SU-DHL-6 (cell line): ENCODE data around the gene ESM1.

ENCODE experiments used
- H2AFZ ChIP-seq: fragments of 200-600 bp; sonication (generic); 2 replicates; pipeline ENCODE4 v1.6.1; 2014; ENCODE audit warnings: low read depth, mild to moderate bottlenecking, moderate library complexity, mixed read lengths, antibody characterized with exemption, low read length; ENCODE audit not compliant: severe bottlenecking
- H3F3A ChIP-seq: fragments of 200-600 bp; shearing (Covaris generic); 2 replicates; pipeline ENCODE4 v1.6.0; 2016; ENCODE audit warnings: antibody characterized with exemption, mild to moderate bottlenecking; ENCODE audit not compliant: insufficient read depth
- H3K27ac ChIP-seq: fragments of 200-600 bp; sonication (generic); 2 replicates; pipeline ENCODE4 v1.5.1; 2016; ENCODE audit warnings: low read depth, mild to moderate bottlenecking, low read length, moderate library complexity, mixed read lengths
- H3K27me3 ChIP-seq: fragments of 200-600 bp; sonication (generic), shearing (Covaris generic); 2 replicates; pipeline ENCODE4 v1.6.0; 2014; ENCODE audit warnings: mild to moderate bottlenecking, low read length
- H3K36me3 ChIP-seq: fragments of 200-600 bp; sonication (generic); 2 replicates; pipeline ENCODE4 v1.6.1; 2014; ENCODE audit warnings: mild to moderate bottlenecking, low read length, mixed read lengths
- H3K4me2 ChIP-seq: fragments of 300-600, 200-600 bp; shearing (Covaris generic), sonication (generic); 2 replicates; pipeline ENCODE4 v1.6.0; 2014; ENCODE audit warnings: low read length, low read depth, mild to moderate bottlenecking; ENCODE audit not compliant: poor library complexity, severe bottlenecking
- H3K4me3 ChIP-seq: fragments of 200-600 bp; sonication (generic); 2 replicates; pipeline ENCODE4 v1.5.1; 2014; ENCODE audit warnings: antibody characterized with exemption, low read length, mild to moderate bottlenecking, mixed read lengths; ENCODE audit not compliant: insufficient read depth, poor library complexity, severe bottlenecking
- H3K79me2 ChIP-seq: fragments of 200-600 bp; sonication (generic); 2 replicates; pipeline ENCODE4 v1.6.1; 2014; ENCODE audit warnings: mild to moderate bottlenecking, low read length, moderate library complexity; ENCODE audit not compliant: insufficient read depth
- H3K9ac ChIP-seq: fragments of 200-600 bp; sonication (generic); 2 replicates; pipeline ENCODE4 v1.7.0; 2014; ENCODE audit warnings: mild to moderate bottlenecking, low read length
- H3K9me2 ChIP-seq: fragments of 200-600 bp; sonication (generic); replicated peaks from 2 replicates; pipeline ENCODE4 v1.6.1; 2014; ENCODE audit warnings: low read length; ENCODE audit not compliant: insufficient read depth
- H3K9me3 ChIP-seq: fragments of 200-600 bp; sonication (generic); 2 replicates; pipeline ENCODE4 v1.6.1; 2014; ENCODE audit warnings: low read length, mixed read lengths; ENCODE audit not compliant: insufficient read depth
- H4K20me1 ChIP-seq: fragments of 200-600 bp; sonication (generic); 2 replicates; pipeline ENCODE4 v1.6.1; 2014; ENCODE audit warnings: low read depth, mild to moderate bottlenecking, antibody characterized with exemption, low read length, moderate library complexity, mixed read lengths
- CTCF ChIP-seq: fragments of 200-600 bp; sonication (generic); IDR thresholded peaks from one replicate; pipeline ENCODE4 v1.5.1; 2017; ENCODE audit warnings: antibody characterized with exemption, mild to moderate bottlenecking, low read length, moderate library complexity; ENCODE audit not compliant: insufficient read depth, poor library complexity, severe bottlenecking
- EZH2phosphoT487 ChIP-seq: fragments of 200-600 bp; sonication (generic), shearing (Covaris generic); conservative IDR thresholded peaks from 2 replicates; pipeline ENCODE4 v1.6.1; 2018; ENCODE audit warnings: mild to moderate bottlenecking, antibody characterized with exemption, low read length, moderate library complexity, mixed read lengths

Gene ESM1, protein sequence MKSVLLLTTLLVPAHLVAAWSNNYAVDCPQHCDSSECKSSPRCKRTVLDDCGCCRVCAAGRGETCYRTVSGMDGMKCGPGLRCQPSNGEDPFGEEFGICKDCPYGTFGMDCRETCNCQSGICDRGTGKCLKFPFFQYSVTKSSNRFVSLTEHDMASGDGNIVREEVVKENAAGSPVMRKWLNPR

DNA sequence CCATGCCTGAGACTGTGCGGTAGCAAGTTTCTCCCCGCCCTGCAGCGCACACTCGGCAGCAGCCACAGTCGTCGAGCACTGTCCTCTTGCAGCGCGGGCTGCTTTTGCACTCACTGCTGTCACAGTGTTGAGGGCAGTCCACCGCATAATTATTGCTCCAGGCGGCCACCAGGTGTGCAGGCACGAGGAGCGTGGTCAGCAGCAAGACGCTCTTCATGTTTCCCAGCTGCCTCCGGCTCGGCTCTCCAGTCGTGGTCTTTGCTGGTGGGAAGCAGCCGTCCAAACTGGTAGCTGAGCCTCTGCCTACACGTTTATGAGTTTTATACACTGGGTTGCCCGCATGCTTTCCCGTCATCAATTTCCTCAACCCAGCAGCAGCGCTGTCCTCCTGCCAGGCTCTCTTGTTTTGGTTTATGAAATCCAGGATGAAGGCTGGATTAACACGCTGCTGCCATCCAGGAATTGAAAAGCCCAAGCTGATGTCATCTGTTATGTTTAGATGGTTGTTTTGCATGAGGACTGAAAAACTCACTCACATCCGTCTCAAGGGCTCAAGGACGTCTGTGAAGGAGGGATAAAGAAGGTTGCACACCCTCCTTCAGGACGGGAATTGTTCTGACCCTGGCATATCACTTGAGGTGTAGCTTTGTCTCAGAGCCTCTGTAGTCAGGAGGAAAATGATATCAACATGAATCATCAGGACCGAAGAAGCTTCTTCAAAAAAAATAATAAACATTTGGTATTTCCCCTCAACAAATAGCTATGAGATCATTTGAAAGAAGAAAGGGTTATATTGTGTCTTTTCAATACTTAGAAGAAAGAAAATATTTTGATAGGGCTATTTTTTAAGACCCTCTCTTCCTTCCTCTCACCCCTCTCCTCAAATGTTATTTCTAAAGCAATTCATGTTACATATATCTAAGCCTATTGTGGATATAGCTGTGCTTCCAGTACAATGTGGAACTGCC is at the start of gene ESM1:
Gene ESM1, minus strand, starts transcription at position 293 of the 968 bp plus-strand sequence. Its CDS starts 76 bp downstream, at position 217.
- Histone ChIP-seq H3K4me2 (no peak within 1 kb of the TSS), H3K27me3 (no peaks in the 10 kb centered on the region), H3K9me3 (no peaks in the 10 kb centered on the region), H3K4me3 (no peak within 1 kb of the TSS), H3F3A (no peaks in the 10 kb centered on the region), H3K9me2 (no peaks in the 10 kb centered on the region), H3K36me3 (no peaks in the 10 kb centered on the region), H3K9ac (no peak within 1 kb of the TSS), H2AFZ (no peak within 1 kb of the TSS), H4K20me1 (no peaks in the 10 kb centered on the region), H3K79me2 (no peaks in the 10 kb centered on the region), H3K27ac (no peak within 1 kb of the TSS)
- no peak for TF ChIP-seq EZH2phosphoT487
- no peak for TF ChIP-seq CTCF

GRCh38 chr5:55033568-55033967 is 48.2 kb upstream of the ESM1 start:
- TF ChIP-seq CTCF = no peak
- TF ChIP-seq EZH2phosphoT487 = no peak
- Histone ChIP-seq H3K9ac (no peak overlapping the region), H2AFZ (no peak overlapping the region), H3K79me2 (no peaks in the 10 kb centered on the region), H3K4me2 (no peak overlapping the region), H3K36me3 (no peaks in the 10 kb centered on the region), H3K9me3 (no peaks in the 10 kb centered on the region), H3K9me2 (no peaks in the 10 kb centered on the region), H3K27ac (no peak overlapping the region), H3K4me3 (no peak overlapping the region), H3K27me3 (no peaks in the 10 kb centered on the region), H3F3A (no peaks in the 10 kb centered on the region), H4K20me1 (no peaks in the 10 kb centered on the region)

GRCh38 chr5:55031492-55031891 is 46.1 kb upstream of the ESM1 start:
- Histone ChIP-seq H3K9me2 (no peaks in the 10 kb centered on the region), H3K9ac (no peak overlapping the region), H3K9me3 (no peaks in the 10 kb centered on the region), H3K27ac (no peak overlapping the region), H3K27me3 (no peaks in the 10 kb centered on the region), H3K79me2 (no peaks in the 10 kb centered on the region), H3F3A (no peaks in the 10 kb centered on the region), H3K36me3 (no peaks in the 10 kb centered on the region), H2AFZ (no peak overlapping the region), H4K20me1 (no peaks in the 10 kb centered on the region), H3K4me2 (no peak overlapping the region), H3K4me3 (no peak overlapping the region)
- no peak for TF ChIP-seq CTCF
